ENCODE results near the gene KIN.

GRCh38 chr10:7704071-7705016 is 83.4 kb downstream of the KIN start:
- TF ChIP-seq POLR2A (IDR thresholded peaks at IDR 0.05) (no peak), POLR2AphosphoS5 (IDR thresholded peaks at IDR 0.05) (no peak)

All from suprapubic skin (tissue), 4 donors.